Activated naive CD4-positive, alpha-beta T cell treated with anti-CD3 and anti-CD28 coated beads, Interleukin-2, amount 10 ng/mL, durations not matched to agents 7 days and 5 days (primary cell): Measurements from ENCODE around the gene XCR1.

Experiments
- CTCF ChIA-PET: fragments of 350-600 bp; sonication (Branson Sonifier 250); formaldehyde crosslinking; loops from one replicate; lab custom pipeline; 2021; ENCODE audit warnings: antibody characterized with exemption; lab: Charles Lee
- DNase-seq: peaks from one replicate; pipeline ENCODE4 v3.0.0-alpha.2; 2020
- H3K27ac Mint-ChIP-seq: one replicate; pipeline ENCODE4 v1.8.0; 2021; ENCODE audit warnings: mild to moderate bottlenecking, moderate library complexity, mixed read lengths
- H3K27me3 Mint-ChIP-seq: one replicate; pipeline ENCODE4 v1.8.0; 2021; ENCODE audit warnings: mild to moderate bottlenecking, mixed read lengths
- H3K36me3 Mint-ChIP-seq: one replicate; pipeline ENCODE4 v1.8.0; 2021; ENCODE audit warnings: mixed read lengths
- H3K4me1 Mint-ChIP-seq: one replicate; pipeline ENCODE4 v1.8.0; 2021; ENCODE audit warnings: mixed read lengths
- H3K4me3 Mint-ChIP-seq: one replicate; pipeline ENCODE4 v1.8.0; 2021; ENCODE audit warnings: mild to moderate bottlenecking, moderate library complexity, mixed read lengths
- H3K9me3 Mint-ChIP-seq: one replicate; pipeline ENCODE4 v1.8.0; 2021; ENCODE audit warnings: mixed read lengths

The XCR1 gene

DNA sequence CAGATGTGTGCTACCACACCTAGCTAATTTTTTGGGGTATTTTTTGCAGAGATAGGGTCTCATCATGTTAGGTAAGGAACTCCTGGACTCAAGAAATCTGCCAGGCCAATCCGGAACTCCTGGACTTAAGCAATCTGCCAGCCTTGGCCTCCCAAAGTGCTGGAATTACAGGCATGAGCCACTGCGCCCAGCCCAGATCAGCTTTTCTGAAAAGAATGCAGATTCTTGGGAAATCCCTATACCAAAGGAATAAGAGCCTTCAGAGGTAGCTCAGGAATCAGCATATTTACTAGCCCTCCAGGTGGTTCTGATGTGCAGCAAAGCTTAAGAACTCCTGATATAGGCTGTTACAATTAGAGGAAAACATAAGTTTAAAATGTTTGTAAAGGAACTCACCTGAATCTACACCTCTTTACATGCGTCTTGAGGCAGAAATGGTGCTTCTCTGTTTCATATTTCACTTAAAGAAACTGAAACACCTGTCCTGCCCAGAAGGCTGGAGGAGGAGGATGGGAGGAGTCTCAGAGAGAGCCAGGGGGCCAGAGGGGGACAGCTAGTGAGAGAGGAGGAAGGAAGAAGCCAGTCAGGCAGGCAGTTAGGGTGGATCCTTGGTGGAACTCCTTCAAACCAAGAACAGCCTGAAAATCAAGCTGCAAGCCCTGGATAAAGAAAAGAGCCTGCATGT lies at the start of gene XCR1:
XCR1 (minus strand) TSS at position 463 of the 685 bp plus-strand sequence. CDS start 5,536 bp downstream, outside the sequence.
- H3K9me3 Mint-ChIP-seq: peaks cover 13% of the 10 kb centered on the region
- H3K27me3 Mint-ChIP-seq: peaks cover 44% of the 10 kb centered on the region
- no peak within 1 kb of the TSS for H3K27ac Mint-ChIP-seq
- CTCF ChIA-PET: no interaction called here
- peaks cover 1% of the 10 kb centered on the region for H3K36me3 Mint-ChIP-seq
- H3K4me1 Mint-ChIP-seq: no peaks in the 10 kb centered on the region
- H3K4me3 Mint-ChIP-seq: no peak within 1 kb of the TSS
- DNase-seq: no peak

- no peak overlapping the region for H3K4me3 Mint-ChIP-seq
- peaks cover 8% of the 10 kb centered on the region for H3K9me3 Mint-ChIP-seq
- H3K36me3 Mint-ChIP-seq: peaks cover 12% of the 10 kb centered on the region
- H3K27ac Mint-ChIP-seq: no peak overlapping the region
- CTCF ChIA-PET: interaction anchor here (0.7 to 8.8 kb wide), 37 partner anchors 10 to 566 kb away, joined by 3 to 419 read pairs (median 4); partner anchors contain the start of genes CCR1, CCR5, CXCR6 and FYCO1
- peaks cover 18% of the 10 kb centered on the region for H3K4me1 Mint-ChIP-seq
- DNase-seq: no peak
- peaks cover 34% of the 10 kb centered on the region for H3K27me3 Mint-ChIP-seq
Measured at GRCh38 chr3:46076606-46077005, 49.3 kb upstream of the XCR1 start.

GRCh38 chr3:46075816-46076215 lies 48.5 kb upstream of the XCR1 start:
- H3K36me3 Mint-ChIP-seq: peaks cover 19% of the 10 kb centered on the region
- H3K9me3 Mint-ChIP-seq: peaks cover 14% of the 10 kb centered on the region
- CTCF ChIA-PET: interaction anchor here (0.7 to 8.8 kb wide), 15 partner anchors 8 to 315 kb away, joined by 3 to 419 read pairs (median 6); partner anchors contain the start of genes CCR5 and CXCR6
- DNase-seq: no peak
- no peak overlapping the region for H3K4me3 Mint-ChIP-seq
- peaks cover 34% of the 10 kb centered on the region for H3K27me3 Mint-ChIP-seq
- H3K4me1 Mint-ChIP-seq: peaks cover 26% of the 10 kb centered on the region
- H3K27ac Mint-ChIP-seq: no peak overlapping the region

- peaks cover 24% of the 10 kb centered on the region for H3K36me3 Mint-ChIP-seq
- peaks cover 54% of the 10 kb centered on the region for H3K4me1 Mint-ChIP-seq
- H3K4me3 Mint-ChIP-seq: peak overlapping the region; percentile 23
- CTCF ChIA-PET: no interaction called here
- peaks cover 48% of the 10 kb centered on the region for H3K27me3 Mint-ChIP-seq
- DNase-seq: no peak
- H3K9me3 Mint-ChIP-seq: peaks cover 16% of the 10 kb centered on the region
- peak overlapping the region; percentile 33 for H3K27ac Mint-ChIP-seq
Measured at GRCh38 chr3:46071222-46071858, 44.1 kb upstream of the XCR1 start.

DNA sequence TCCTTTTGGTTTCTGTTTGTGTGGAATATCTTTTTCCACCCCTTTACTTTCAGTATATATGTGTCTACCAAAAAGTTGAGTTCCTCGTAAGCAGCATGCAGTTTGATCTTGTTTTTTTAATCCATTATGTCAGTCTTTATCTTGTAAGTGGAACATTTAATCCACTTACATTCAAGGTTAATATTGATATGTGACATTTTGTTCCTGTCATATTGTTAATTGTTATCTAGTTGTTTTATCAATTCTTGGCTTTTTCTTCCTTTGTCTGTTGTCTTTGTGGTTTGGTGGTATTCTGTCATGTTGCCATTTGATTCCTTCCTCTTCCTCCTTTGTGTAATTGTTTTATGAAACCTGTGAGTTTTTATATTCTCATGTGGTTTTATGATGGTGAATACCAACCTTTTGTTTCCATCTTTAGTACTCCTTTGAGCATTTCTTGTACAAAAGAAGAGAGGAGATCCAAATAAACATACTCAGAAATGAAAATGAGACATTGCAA lies 43.4 kb upstream of the XCR1 start:
- Mint-ChIP-seq H3K27me3 (peaks cover 54% of the 10 kb centered on the region), H3K4me3 (no peak overlapping the region), H3K36me3 (peaks cover 24% of the 10 kb centered on the region), H3K27ac (peak overlapping the region; percentile 33), H3K9me3 (peaks cover 16% of the 10 kb centered on the region), H3K4me1 (peaks cover 61% of the 10 kb centered on the region)
- CTCF ChIA-PET: interaction anchor here (1.0 to 4.9 kb wide), 2 partner anchors 131 to 299 kb away, joined by 3 to 25 read pairs; no protein-coding TSS in a partner anchor
- DNase-seq: no peak

GRCh38 chr3:46068501-46068900 lies 41.2 kb upstream of the XCR1 start:
- CTCF ChIA-PET: interaction anchor here (0.9 to 7.6 kb wide), 4 partner anchors 10 to 131 kb away, joined by 3 to 63 read pairs (median 14); no protein-coding TSS in a partner anchor
- Mint-ChIP-seq H3K9me3 (peaks cover 16% of the 10 kb centered on the region), H3K27ac (peak overlapping the region; percentile 72), H3K27me3 (peaks cover 68% of the 10 kb centered on the region), H3K36me3 (peaks cover 25% of the 10 kb centered on the region), H3K4me1 (peaks cover 77% of the 10 kb centered on the region), H3K4me3 (no peak overlapping the region)
- no peak for DNase-seq

DNA sequence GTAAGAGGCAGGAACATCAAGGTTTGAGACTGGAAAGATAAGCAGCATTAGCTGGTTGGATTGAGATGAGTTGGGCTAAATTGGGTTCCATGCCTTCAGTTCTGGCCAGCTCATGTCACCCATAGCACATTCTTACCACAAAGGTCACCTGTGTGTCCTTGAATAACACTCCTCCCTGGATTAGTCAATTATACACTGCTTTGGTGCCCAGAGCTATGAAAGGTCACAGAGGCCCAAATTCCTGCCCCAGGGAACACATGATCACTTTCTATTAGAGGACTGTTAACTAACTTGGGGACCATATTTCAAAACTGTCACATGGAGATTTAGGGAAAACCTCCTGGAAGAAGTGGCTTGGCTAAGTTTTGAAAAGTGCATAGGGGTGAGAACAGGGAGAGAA lies 40.1 kb upstream of the XCR1 start:
- DNase-seq: no peak
- peaks cover 76% of the 10 kb centered on the region for H3K4me1 Mint-ChIP-seq
- peaks cover 68% of the 10 kb centered on the region for H3K27me3 Mint-ChIP-seq
- H3K9me3 Mint-ChIP-seq: peaks cover 10% of the 10 kb centered on the region
- no peak overlapping the region for H3K27ac Mint-ChIP-seq
- CTCF ChIA-PET: interaction anchor here (4.9 to 7.6 kb wide), 2 partner anchors 11 to 128 kb away, joined by 25 to 63 read pairs; no protein-coding TSS in a partner anchor
- no peak overlapping the region for H3K4me3 Mint-ChIP-seq
- H3K36me3 Mint-ChIP-seq: peaks cover 17% of the 10 kb centered on the region

DNA sequence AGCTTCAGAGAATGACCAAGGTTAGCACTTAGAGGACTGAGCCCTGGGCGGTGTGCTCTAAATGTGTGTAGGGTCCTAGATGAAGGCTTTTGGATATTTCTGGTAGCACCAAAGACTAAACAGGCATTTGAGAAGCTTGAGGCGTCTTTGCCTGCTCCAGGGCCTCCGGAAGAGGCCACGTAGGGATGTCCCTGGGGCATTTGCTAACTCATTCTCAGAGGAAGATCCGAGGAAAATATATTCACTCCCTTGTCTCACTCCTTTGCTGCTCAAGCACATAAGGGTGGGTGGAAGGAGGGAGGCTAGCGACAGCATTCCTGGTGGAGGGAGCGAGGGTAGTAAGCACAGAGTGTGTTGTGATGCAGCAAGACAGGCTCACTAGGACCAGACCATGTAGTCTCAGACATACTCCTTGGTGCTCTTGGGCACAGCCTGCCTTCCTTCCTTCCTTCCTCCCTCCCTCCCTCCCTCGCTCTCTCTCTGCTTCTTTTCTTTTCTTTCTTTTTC lies 38.5 kb upstream of the XCR1 start:
- peak overlapping the region; percentile 61 for H3K27ac Mint-ChIP-seq
- CTCF ChIA-PET: interaction anchor here (4.9 to 7.6 kb wide), 2 partner anchors 12 to 126 kb away, joined by 25 to 63 read pairs; no protein-coding TSS in a partner anchor
- peaks cover 2% of the 10 kb centered on the region for H3K9me3 Mint-ChIP-seq
- no peak overlapping the region for H3K4me3 Mint-ChIP-seq
- DNase-seq: no peak
- peaks cover 66% of the 10 kb centered on the region for H3K4me1 Mint-ChIP-seq
- peaks cover 74% of the 10 kb centered on the region for H3K27me3 Mint-ChIP-seq
- H3K36me3 Mint-ChIP-seq: peaks cover 7% of the 10 kb centered on the region

DNA sequence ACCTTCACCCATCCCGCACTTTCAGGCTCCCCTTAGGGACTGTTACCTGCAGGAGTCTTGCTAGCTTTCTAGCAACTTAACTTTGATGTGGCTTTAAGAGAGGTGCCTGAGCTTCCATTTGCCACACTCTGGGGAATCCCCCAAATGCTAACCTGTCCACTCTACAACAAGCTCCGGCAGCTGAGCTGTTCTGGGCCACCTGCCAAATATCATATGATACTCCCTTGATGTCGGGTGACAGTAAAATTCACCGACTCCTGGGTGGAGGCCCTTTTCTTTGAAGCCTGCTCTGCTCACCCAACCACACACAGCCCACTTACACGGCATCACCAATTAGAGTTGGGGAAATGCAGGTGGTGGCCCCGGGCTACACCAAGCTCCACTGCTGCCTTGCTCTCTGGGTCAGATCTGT lies 38.0 kb upstream of the XCR1 start:
- Mint-ChIP-seq H3K9me3 (no peaks in the 10 kb centered on the region), H3K27me3 (peaks cover 78% of the 10 kb centered on the region), H3K36me3 (peaks cover 6% of the 10 kb centered on the region), H3K4me3 (peak overlapping the region; percentile 29), H3K4me1 (peaks cover 61% of the 10 kb centered on the region), H3K27ac (peak overlapping the region; percentile 61)
- peak; percentile 85 for DNase-seq
- CTCF ChIA-PET: interaction anchor here (1.4 to 7.6 kb wide), 2 partner anchors 13 to 126 kb away, joined by 7 to 63 read pairs; no protein-coding TSS in a partner anchor

GRCh38 chr3:46062679-46063078 lies 35.4 kb upstream of the XCR1 start:
- no peak for DNase-seq
- CTCF ChIA-PET: interaction anchor here (0.9 to 7.6 kb wide), 2 partner anchors 15 to 124 kb away, joined by 3 to 63 read pairs; no protein-coding TSS in a partner anchor
- Mint-ChIP-seq H3K4me1 (peaks cover 36% of the 10 kb centered on the region), H3K27me3 (peaks cover 73% of the 10 kb centered on the region), H3K36me3 (peaks cover 4% of the 10 kb centered on the region), H3K9me3 (no peaks in the 10 kb centered on the region), H3K4me3 (no peak overlapping the region), H3K27ac (no peak overlapping the region)

DNA sequence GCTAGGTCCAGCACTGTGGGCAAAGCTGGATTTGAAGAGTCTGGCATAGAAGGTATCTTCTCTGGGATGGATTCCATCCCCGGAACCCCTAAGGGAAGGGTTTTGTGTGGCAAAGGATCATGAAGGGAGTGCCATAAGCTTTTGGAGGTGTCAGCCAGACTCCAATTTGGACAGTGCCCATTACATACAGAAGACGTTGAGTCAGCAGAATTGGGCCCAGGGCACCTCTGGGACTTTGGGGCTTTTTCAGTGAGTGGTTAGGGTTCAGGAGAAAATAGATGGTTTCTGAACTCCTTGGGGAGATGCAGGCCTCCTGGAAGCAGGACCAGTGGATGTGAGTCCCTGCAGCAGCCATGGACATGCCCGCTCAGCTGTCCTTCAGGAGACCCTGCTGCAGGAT lies 34.6 kb upstream of the XCR1 start:
- Mint-ChIP-seq H3K27me3 (peaks cover 65% of the 10 kb centered on the region), H3K4me1 (peaks cover 28% of the 10 kb centered on the region), H3K4me3 (no peak overlapping the region), H3K9me3 (no peaks in the 10 kb centered on the region), H3K36me3 (peaks cover 2% of the 10 kb centered on the region), H3K27ac (no peak overlapping the region)
- DNase-seq: no peak
- CTCF ChIA-PET: interaction anchor here (0.9 kb wide), 1 partner anchor 123 kb away, joined by 3 read pairs; no protein-coding TSS in a partner anchor

DNA sequence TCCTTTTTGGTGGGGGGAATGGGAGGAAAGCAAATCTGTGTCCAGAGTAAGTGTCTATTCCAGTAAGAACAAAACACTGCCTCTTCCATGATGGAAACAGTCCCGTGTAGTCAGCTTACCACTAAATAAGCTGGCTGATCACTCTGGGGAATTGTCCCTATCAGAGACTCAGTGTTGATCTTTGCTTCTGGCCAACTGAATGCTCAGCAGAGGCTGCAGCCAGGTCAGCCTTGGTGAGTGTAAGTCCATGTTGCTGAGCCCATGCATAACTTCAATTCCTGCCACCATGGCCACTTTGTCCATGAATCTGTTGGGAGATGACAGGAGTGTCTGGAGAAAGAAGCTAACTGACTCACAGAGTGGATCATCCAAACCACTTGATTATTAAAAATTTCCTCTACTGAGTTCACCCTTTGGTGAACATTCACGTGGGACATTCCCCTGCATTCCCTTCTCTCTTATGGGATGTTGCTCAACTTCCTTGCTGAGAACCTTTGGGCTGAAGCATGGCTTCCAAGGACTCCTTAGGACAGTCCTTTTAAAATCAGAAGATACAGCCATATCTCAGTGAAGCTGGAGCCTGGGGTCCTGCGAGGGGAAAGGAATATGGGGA lies 33.9 kb upstream of the XCR1 start:
- CTCF ChIA-PET: no interaction called here
- Mint-ChIP-seq H3K4me1 (peaks cover 23% of the 10 kb centered on the region), H3K9me3 (no peaks in the 10 kb centered on the region), H3K36me3 (peaks cover 1% of the 10 kb centered on the region), H3K27ac (no peak overlapping the region), H3K4me3 (no peak overlapping the region), H3K27me3 (peaks cover 63% of the 10 kb centered on the region)
- DNase-seq: no peak

DNA sequence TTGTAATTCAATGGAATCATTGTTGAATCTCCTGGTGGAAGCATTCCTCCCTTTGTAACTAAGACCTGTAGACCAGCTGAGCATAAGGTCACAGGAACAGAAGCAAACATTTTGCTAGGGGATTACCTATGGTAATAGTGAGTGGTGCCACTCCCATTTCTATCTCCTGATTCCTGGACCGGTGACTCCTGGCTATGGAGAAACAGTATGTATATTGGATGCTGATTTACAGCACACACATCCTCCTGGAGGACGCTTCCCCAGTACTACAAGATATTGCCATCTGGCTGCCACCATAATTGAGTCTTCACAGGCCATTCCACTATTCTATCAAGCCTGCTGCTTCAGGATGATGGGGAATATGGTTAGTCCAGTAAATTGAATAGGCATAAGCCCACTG lies 33.3 kb upstream of the XCR1 start:
- DNase-seq: no peak
- CTCF ChIA-PET: no interaction called here
- Mint-ChIP-seq H3K27ac (no peak overlapping the region), H3K27me3 (peaks cover 63% of the 10 kb centered on the region), H3K36me3 (peaks cover 1% of the 10 kb centered on the region), H3K4me1 (peaks cover 16% of the 10 kb centered on the region), H3K9me3 (no peaks in the 10 kb centered on the region), H3K4me3 (no peak overlapping the region)
